ENCODE data around the gene LYPD6B.

The LYPD6B gene

DNA sequence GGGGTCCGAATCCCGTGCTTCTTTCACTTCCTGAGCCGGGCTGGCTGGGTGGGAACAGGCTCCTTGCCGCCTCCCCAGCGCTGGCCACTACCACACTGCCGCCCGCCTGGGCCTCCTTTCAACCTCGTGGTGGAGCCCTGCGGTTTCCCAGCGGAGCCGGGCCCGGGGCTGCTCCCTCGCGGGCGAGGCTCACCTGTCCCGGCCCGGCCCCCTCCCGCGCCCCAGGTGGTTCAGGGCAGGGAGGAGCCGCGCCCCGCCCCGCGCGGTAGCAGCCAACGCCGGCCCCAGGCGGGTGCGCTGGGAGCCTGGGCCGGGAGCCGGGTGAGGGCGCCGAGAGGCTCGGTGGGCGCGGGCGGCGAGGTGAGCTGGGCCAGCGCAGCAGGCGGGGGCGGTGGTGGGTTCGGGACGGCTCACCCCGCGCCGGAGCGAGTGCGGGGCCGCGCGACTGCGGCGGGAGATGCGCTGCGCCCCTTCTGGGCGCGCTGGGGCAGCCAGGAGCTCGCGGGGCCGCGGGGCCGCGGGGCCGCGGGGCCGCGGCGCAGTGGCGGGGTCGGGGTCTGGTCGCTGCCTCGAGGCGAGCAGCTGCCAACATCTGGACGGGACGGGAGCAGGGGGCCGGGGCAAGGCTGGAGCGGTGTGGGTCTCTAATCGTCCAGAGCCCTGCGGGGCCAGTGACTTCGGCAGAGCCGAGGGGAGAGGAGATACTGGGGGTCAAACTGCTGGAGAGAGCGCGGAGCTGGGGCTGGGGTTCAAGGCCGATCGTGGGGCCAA, at the start of gene LYPD6B:
Gene LYPD6B (plus strand): TSS at position 258 of the 771 bp plus-strand sequence. CDS start 92,250 bp downstream, outside the sequence.
- no peak for DNase-seq

DNA sequence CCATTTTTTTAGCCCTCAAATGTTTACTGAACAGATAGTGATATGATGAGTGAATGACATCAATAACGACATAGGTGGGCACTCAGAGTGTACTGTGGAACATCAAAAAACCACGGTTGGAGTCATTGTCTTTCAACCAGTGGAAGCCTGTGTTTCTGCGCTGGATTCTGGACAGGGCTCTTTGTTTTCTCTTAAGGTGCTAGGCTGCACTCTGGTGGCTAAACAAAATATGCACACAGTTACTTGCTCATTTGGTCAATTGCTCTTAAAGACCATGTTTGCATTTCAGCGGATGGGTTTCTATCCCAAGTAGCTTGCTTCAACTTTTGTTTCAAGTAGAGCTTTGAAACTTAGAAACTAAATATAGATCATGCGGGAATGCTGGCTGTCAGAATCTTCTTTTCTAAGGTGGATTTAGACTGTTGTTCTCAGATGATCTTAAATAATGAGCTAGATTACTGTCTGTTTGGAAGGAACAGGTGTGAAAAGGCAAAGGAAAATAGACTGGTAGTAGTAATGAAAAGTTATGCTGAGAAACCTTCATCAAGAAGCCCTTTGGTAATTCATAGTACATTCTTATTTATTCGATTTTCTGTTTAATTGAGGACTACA, 48.5 kb upstream of the LYPD6B start:
- peak; percentile 47 for DNase-seq

GRCh38 chr2:148990968-148991367, 47.5 kb upstream of the LYPD6B start:
- DNase-seq = no peak

DNA sequence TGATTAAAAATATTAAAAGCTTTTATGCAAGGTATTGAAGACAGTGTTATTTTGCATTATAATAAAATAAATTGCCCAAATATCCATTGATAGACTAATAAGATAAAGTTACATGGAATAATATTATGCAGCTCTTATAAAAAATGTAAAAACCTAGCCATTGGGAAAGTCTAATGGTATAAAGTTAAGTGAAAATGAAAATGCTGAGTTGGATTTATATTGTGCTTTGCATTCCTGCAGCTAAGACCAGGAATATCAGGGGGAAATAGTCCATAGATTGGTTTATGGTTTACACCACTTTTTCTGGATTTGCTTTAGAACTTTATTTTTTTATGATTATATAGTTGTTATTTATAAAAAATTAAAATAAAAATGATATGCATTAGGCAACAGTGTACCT, 46.1 kb upstream of the LYPD6B start:
- no peak for DNase-seq

DNA sequence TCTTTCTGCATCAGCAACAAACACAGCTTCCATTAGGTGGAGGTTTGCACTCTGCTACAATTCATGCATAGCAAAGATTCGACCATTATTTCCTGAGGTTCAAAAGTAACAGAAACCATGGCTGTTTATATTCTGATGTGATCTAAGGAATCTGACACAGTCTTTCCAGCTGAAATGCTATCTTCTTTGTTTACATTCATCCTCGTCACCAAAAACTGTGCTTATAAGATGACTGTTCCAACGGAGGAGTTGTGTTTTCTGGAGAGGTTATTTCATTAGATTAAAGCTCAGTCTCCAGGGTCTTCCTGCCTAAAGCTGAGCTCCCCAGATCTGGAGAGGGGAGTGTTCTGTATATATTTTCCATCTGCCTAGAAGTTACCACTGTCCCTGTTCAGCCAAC, 45.1 kb upstream of the LYPD6B start:
- no peak for DNase-seq

DNA sequence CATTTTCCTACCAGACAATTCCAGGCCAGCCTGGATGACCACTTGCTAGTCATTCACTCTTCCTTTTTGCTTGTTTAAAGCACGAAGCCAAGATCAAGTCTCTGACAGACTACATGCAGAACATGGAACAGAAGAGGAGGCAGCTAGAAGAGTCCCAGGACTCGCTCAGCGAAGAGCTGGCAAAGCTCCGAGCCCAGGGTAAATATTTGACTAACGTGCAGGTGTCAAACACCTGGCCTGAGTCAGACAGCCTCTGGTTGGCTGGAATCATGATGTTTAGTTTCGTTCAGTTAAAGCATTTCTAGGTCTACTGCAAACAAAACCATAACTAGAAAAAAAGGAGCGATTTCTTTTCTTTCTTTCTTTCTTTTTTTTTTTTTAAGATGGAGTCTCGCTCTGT, 44.2 kb upstream of the LYPD6B start:
- DNase-seq = no peak

DNA sequence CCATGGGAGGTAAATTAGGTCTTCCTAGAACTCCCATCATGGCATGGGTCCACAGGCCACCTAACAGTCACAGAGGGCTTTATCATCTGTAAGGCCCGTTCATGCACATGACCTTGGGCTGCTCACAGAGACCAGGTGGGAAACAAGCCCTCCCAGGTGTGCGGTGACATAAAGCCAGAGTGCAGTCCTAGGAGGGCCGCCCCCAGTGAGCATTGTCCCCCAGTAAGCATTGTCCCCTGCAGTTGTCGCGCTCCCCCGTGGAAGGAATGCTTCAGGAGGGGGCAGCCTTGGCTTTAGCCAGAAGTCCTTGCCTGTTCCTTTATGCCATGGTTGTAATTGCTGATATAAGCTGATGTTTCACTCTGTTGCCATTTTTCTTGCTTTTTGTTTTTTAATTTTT, 41.7 kb upstream of the LYPD6B start:
- no peak for DNase-seq

DNA sequence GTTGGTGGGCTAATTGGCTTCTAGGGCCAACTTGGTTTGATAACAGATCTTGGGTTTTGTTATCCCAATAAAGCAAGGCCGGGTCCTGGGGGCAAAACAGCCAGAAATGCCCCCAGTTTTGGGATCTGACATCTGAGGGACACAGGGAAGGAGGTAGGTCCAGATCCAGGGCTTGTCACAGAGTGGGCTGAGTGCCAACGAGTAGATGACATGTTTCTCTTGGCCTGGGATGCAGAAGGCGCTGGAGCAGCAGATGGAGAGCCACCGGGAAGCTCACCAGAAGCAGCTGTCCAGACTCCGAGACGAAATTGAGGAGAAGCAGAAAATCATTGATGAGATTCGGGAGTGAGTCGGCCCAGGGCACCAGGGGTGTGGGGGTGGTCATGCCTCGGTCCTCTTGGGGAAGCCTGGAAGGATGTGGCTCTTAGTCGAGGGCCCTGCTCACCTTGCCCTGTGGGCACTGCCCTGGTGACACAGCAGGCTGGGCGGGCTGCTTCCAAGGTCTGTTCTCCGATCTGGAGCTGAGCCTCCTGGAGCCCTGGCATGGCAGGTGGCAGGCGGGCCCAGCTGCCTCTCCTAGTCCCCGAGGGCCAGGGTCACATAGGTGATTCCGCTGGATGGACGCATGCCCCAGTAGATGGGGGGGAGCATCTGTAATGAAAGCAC, 40.2 kb upstream of the LYPD6B start:
- DNase-seq = no peak

DNA sequence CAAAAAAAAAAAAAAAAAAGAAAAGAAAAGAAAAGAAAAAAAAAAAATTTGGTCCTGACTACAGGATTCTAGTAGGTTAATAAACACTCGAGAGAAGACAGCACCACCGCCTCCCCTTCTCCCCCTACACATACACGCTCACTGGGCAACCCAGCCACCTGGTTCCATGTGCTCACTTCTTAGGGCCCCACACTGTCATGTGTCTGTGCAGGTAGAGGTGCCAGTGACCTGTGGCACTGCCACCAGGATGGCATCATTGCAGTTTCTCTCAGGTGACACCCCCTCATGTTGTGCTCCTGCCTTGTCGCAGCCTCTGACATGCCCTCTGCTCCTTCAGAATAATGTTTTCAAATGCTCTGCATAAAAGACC, 39.7 kb upstream of the LYPD6B start:
- no peak for DNase-seq

DNA sequence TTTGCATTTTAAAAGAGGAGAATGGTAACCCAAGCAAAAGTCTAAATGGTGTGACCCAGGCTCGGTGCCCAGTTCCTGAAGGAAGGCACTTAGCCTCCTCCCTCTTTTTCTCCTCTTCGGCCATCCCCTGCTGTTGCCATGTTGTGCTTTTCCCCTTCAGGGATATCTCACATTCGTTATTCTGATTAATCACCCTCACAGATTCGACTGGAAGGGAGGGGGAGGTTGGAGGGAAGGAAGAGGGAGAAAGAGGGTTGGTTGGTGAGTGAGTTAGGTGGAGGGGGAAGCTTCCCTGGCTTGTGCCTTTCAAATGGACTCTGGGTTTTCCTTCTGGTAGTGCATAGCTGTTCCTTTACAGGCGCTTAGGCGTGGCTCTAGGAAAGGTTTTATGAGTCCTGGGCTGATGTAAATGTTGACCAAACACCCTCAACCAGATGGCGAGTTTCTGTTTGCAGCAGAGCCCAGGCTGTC, 39.0 kb upstream of the LYPD6B start:
- no peak for DNase-seq

- no peak for DNase-seq
Observed at GRCh38 chr2:149000158-149000938, 38.2 kb upstream of the LYPD6B start.

- DNase-seq = no peak
Observed at GRCh38 chr2:149001496-149001895, 37.0 kb upstream of the LYPD6B start.

- DNase-seq = no peak
Observed at GRCh38 chr2:149002378-149002890, 36.1 kb upstream of the LYPD6B start.

- DNase-seq = no peak
Observed at GRCh38 chr2:149002891-149003740, 35.4 kb upstream of the LYPD6B start.

DNA sequence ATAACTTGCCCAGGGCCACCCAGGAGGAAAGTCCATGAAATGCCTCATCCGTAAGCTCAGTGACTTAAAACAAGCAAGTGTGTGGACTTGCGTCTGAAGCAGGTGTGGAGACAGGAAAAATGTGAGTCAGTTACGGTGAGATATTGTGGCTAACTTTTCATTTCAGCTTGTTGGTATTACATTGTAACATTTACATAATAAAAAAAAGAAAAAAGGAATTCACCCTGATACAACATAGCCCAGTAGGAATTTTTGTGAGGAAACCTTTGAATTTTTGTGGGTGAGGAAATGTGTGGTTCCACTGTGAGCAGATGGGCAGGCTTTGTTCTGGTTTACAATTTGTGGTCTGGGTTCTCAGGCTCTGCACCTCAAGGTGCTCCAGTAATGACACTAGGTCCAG, 33.7 kb upstream of the LYPD6B start:
- no peak for DNase-seq

GRCh38 chr2:149005471-149006077, 32.9 kb upstream of the LYPD6B start:
- no peak for DNase-seq

- no peak for DNase-seq
Observed at GRCh38 chr2:149006883-149007543, 31.5 kb upstream of the LYPD6B start.

DNA sequence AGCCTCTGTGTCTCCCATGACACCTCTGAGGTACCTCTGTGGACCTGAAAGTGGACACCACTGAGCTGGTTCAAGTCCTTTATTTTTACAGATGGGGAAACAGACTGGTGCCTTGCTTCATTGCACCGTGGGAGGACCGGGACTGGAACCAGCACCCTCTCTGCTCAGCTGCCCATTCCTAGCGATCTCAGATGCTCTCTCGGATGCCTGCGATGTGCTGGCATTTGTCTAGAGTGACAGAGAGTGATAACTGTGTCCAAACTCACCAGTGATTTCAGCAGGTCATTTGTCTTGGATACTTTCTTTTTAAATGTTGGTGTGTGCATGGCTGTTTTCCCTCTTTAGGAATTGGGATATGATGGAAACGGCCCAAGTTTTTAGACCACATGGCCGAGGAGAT, 30.1 kb upstream of the LYPD6B start:
- DNase-seq = no peak

DNA sequence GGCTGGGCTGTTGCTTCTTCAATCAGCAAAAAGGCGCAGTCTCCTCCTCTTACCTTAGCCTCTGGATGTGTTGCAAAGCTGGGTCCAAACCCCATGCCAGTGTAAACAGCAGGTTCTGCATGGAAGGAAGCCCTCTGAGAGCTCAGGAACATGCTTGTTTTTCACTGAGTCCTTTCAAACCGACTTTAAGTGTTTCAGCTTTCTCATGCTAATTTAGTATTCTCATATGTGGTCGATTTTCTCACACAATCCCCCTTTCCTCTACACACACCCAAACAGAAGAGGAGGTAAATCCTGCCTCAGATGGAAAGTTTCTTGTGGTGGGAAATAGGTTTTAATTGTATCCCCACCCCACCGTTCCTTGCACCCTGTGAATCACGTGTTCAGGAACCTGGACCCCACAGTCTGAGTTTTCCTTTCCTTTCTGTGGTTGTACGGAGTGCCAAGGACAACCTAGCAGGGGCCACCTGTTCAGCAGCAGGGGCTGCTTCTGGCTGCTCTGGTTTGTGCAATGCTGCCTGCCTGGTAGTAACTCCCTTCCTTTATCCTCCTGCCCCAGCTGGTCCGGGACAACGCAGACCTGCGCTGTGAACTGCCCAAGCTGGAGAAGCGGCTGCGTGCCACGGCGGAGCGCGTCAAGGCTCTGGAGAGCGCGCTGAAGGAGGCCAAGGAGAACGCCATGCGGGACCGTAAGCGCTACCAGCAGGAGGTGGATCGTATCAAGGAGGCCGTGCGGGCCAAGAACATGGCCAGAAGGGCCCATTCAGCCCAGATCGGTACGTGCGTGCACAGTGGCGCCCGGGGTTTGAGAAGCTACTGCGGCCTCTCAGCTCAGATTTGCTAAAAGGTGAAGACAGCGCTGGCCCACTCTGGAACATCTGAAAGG, 28.7 kb upstream of the LYPD6B start:
- no peak for DNase-seq

GRCh38 chr2:149012545-149012944, 26.0 kb upstream of the LYPD6B start:
- no peak for DNase-seq

Data from NCI-H226 (cell line).